ENCODE measurements around the gene C17orf100.

Gene C17orf100

GRCh38 chr17:6669479-6670212 lies 18.1 kb downstream of the C17orf100 start:
- DNase-seq (ENCODE audit: low read depth, low spot score) = no peak

GRCh38 chr17:6670571-6670970 lies 19.0 kb downstream of the C17orf100 start:
- DNase-seq (ENCODE audit: low read depth, low spot score) = no peak

GRCh38 chr17:6670999-6671398 lies 19.4 kb downstream of the C17orf100 start:
- DNase-seq (ENCODE audit: low read depth, low spot score) = no peak

DNA sequence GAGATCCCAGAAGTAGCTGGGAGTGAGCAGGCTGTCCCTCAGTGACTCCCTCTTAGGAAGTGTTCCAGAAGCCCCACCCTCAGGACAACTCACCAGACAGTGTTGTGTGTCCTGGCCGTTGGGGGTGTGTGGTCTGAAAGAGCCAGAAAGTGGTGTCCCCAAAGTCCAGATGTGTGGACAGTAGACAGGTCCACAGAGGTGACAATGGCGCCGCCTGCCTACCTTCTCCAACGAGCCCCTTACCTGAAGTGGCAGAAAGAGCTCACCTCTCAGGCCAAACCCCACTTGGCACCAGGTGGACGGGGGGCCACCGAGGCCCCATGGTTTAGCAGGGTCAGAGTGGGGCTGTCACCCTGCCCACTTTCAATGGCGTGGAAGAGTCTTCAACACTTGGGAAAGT lies 19.9 kb downstream of the C17orf100 start:
- no peak for DNase-seq (ENCODE audit: low read depth, low spot score)

DNA sequence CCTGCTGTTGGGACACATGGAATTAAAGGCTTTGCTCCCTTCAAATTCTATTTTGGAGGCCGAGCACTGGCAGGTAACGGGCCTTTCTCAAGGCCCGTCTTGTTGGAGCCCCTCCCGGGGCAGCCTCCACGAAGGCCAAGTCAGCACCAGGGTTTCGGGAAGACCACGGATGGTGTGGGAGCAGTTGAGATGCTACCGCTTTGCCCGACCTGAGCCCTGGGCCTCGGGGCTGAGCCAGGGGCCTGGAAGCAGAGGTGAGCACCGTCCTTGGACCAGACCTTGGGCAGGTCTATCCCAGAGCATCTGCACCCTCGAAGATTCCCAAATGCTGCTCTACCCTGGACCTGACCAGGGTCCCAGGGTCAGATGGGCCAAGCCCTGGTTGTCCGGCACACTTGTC lies 23.0 kb downstream of the C17orf100 start:
- no peak for DNase-seq (ENCODE audit: low read depth, low spot score)

DNA sequence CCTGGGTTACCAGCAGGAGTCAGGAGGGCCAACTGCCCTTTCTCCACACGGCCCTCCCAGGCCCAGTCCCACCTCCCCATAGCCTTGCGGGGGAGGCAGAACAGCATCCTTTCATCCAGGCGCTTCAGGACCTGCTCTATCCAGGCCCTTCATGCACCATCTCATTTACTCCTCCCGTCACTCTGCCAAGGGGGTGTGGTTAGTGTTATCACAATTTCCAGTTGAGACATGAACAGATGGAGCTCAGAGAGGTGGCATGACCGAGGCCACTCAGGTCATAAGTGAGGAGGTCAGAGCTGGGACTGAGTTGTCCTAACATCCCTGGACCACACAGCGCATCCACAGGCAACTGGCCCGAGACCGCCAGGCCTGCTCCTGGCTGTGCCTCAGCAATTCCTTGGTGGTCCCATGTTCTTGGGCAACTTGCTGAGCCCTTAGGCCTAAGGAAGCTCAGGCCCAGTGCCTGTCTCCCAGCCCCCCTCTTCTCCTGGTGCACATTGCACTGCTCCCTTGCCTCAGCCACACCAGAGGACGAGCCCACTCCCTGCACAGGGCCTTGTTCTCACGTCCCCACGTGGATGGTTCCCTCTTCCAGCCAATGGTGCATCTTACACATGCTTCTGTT lies 23.8 kb downstream of the C17orf100 start:
- no peak for DNase-seq (ENCODE audit: low read depth, low spot score)

GRCh38 chr17:6676802-6677157 lies 25.2 kb downstream of the C17orf100 start:
- DNase-seq (ENCODE audit: low read depth, low spot score) = no peak

DNA sequence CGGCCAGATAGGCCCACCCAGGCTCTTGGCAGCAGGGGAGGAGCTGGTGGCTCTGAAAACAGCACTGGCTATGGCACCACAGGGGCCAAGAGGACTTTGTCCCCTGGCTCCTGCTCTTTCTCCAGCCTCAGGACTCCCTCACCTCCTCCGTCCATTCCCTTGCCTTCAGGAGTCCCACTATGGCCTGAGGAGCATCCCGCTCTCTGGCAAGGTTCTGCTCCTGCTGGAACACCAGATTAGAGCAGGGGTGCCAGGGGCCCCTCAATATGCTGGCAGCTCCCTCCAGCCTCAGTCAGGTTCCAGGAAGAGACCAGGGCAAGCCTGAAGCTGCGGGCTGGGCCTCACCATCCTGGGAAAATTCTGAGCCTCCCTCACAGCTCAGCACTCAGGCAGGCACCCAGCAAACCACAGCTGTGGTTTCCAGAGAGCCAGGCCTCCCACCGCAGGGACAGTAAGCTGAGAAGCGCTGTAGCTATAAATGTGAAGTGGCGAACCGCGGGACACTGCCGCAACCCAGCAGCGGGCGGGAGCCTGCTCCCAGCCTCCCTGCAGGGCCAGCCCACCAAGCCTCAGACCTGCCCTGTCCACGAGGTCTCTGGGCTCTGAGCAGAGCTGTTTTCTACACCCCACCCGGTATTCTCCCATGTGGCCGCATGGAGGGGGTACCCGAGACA lies 25.7 kb downstream of the C17orf100 start:
- DNase-seq (ENCODE audit: low read depth, low spot score) = no peak

- DNase-seq (ENCODE audit: low read depth, low spot score) = no peak
Measured at GRCh38 chr17:6677946-6678345, 26.4 kb downstream of the C17orf100 start.

DNA sequence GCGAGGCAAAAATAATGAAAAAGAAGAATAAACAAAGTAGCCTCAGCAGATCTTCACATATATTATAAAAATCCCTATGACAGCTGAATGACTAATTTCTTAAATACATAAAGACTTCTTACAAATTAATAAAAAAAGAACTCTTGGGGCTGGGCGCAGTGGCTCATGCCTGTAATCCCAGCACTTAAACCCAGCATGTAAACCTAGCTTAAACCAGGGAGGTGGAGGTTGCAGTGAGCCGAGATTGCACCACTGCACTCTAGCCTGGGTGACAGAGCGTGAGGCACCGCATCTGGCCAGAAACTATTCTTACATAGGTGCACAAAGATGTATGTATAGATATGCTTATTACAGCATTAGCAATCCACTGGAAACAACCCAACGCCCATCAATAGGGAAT lies 27.7 kb downstream of the C17orf100 start:
- no peak for DNase-seq (ENCODE audit: low read depth, low spot score)

DNA sequence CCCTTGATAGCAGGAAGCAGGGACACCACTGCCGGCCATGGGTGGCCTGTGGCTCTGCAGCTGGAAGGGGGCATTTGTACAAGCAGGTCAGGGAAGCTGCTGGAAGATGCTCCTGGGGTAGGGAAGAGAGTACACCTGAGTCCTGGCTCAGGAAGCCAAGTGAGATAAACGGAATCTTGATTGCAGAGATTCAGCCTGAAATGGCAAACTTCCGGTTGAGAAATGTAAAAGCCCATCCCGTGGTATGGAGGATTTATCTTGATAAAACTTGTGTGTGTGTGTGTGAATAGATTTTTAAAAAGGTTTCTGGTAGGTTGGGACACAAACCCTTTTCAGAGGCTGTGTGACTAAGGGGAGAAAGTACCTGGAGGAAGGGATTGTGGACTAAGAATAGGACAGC lies 29.6 kb downstream of the C17orf100 start:
- no peak for DNase-seq (ENCODE audit: low read depth, low spot score)

DNA sequence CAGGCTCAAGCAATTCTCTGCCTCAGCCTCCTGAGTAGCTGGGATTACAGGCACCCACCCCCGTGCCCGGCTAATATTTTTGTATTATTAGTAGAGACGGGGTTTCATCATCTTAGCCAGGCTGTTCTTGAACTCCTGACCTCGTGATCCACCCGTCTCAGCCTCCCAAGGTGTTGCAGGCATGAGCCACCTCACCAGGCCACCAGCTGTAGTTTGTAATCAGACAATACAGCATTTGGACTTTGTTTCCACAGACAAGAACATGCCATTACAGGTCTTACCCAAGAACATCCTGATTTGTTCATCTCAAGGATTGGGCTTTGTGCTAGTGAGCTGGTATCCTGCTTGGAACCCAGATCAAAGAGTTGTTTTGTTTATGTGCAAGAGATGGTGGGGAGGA lies 30.1 kb downstream of the C17orf100 start:
- no peak for DNase-seq (ENCODE audit: low read depth, low spot score)

- DNase-seq (ENCODE audit: low read depth, low spot score) = no peak
Measured at GRCh38 chr17:6682339-6682738, 30.8 kb downstream of the C17orf100 start.

DNA sequence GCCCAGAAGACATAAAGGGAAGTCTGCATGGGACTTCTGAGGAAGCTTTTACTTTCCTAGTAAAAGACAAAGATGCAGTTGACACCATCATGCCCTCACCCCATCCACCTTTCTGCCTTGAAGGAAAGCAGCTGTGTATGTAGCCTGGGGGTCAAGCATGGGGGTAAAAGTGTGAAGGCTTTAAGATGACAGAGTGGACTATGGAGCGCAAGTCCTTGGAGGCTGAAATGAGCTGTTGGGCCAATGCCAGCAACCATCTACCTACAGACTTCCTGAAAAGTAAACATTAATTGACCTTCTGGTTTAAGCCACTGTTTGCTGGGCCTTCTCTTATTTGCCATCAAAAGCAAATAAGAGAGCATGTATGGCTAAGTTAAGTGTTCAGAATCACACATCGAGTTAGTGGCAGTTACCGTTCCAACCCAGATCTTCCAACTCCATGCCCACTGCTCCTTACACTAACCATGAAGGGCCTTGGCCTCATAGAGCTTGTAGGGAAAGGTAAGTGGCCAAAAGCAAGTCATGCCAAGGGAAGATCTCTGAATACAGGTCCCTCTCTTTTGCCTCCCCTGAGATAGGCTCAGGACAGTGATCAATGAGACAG lies 31.6 kb downstream of the C17orf100 start:
- DNase-seq (ENCODE audit: low read depth, low spot score) = no peak

- DNase-seq (ENCODE audit: low read depth, low spot score) = no peak
Measured at GRCh38 chr17:6683730-6684459, 32.3 kb downstream of the C17orf100 start.

- no peak for DNase-seq (ENCODE audit: low read depth, low spot score)
Measured at GRCh38 chr17:6684460-6684783, 32.9 kb downstream of the C17orf100 start.

DNA sequence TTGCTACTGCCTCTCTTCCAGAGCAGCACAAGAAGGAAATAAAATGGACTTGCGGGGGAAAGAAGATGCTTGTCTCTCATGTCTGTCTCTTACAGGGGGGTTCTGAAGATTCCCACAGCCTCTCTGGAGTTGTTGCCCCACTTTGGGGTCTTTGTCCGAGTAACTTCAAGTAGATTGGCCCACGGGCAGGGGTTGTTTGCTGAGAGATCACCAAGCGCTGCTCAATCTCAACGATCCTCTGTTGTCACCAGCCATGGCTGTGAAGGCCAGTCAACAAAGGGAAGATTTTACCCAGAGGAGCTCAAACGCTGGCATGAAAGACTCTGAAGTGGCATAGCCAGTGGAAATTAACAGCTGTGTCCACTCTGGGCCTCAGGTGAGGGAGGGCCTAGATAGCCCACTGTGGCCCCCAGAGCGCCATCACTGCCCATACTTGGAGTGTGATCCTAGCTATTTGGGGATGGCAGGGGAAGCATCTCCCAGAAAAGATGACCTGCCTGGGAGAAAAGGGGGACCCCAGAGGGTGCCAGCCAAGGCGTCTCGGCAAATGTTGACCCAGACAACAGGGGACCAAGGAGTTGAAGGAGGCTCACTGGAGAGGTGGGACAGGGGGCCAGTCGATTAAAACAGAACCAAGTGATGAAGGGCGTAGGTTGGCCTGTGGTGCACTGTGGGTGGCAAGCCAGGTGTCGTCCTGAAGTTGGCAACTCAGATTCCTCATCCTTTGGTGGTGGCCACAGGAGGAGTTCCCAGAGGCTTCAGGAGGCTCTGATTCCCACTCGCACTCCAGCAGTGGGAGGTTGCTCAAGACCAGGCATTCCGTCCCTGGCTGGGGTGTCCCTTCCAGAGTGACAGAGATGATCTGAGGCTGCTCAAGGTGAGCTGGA lies 33.6 kb downstream of the C17orf100 start:
- DNase-seq (ENCODE audit: low read depth, low spot score) = no peak

GRCh38 chr17:6686026-6686425 lies 34.5 kb downstream of the C17orf100 start:
- DNase-seq (ENCODE audit: low read depth, low spot score) = no peak

DNA sequence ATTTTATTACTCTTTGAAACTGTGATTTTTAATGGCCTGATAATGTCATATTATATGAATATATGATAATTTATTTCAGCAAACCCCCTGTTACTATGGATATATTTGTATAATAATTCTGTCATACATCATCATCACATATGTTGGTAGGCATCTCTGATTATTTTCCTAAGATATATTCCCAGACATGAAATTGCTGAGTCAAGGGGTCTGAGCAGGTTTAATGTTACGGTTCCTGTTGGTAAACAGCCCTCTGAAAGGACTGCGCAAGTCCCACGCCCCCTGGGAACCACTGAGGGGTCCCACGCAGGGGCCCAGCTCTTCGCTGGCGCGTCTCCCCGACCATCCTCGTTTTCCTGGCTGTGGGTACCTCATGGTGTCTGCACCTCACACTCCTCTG lies 37.4 kb downstream of the C17orf100 start:
- no peak for DNase-seq (ENCODE audit: low read depth, low spot score)

GRCh38 chr17:6690641-6691040 lies 39.1 kb downstream of the C17orf100 start:
- DNase-seq (ENCODE audit: low read depth, low spot score) = no peak

DNA sequence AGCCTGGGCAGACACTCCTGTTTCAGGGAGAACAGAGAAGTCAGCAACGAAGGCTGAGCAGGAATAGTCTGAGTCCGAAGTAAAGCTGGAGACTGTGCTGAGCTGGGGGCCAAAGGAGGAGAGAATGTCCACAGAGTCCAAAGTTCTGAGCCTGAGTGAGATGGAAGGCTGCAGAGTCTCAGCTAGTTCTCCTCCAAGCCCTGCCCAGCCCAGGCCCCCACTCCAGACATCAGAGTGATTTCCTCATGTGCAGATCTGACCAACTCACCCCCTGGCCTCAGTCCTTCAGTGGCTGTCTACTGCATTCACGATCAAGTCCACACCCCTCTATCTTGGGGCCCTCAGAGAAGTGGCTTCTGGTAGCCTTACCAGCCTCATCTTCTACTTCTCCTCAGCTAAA lies 40.0 kb downstream of the C17orf100 start:
- no peak for DNase-seq (ENCODE audit: low read depth, low spot score)

Measured in smooth muscle cell of the brain vasculature (primary cell).